ENCODE measurements around the gene MLLT6. TPM values are rescaled to one million over a fixed set of nuclear protein-coding genes. Genes with fewer than 3 reads are reported as not detected.

The MLLT6 gene
- total and polyA plus RNA-seq, 2 of the 13 experiments (the other 11 are each of a cell fraction or from before 2014, with no cell fraction given) = 50.7 to 69.5 TPM

DNA sequence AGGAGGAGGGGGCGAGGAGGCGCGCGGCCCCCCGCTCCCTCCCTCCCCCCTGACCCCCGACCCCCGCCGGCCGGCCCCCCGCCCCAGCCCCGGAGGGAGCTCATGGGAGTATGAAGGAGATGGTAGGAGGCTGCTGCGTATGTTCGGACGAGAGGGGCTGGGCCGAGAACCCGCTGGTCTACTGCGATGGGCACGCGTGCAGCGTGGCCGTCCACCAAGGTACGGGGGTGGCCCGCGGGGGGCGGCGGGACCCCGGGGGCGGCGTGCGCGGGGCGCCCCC is 390 bp downstream of the MLLT6 start:
- peaks cover 48% of the 10 kb centered on the region for H3K79me2 ChIP-seq (ENCODE audit: insufficient read depth, low read length)
- no peak overlapping the region for H2AFZ ChIP-seq (ENCODE audit: low read length)
- H3K4me3 ChIP-seq (replicated peaks in 1 of 3; ENCODE audit: insufficient read depth in 1 of 3, low read depth in 2 of 3, low read length in 3 of 3) = peak overlapping the region; percentile 71 to 99 (median 90)
- peak overlapping the region; percentile 91 for H3K4me2 ChIP-seq (ENCODE audit: low read depth, low read length)
- peaks cover 12% of the 10 kb centered on the region for H4K20me1 ChIP-seq (ENCODE audit: insufficient read depth, low read length)
- in situ Hi-C loops (cut with HindIII; ENCODE audit: extremely low pct_ligation_motif_present, low pct_unique_long_range_greater_than_20kb) (no loop called here), intact Hi-C loops (cut with micrococcal nuclease; ENCODE audit: unreplicated experiment) (no loop called here)
- ATAC-seq (no peak), DNase-seq (ENCODE audit: low spot score) (no peak), FAIRE-seq (no peak)
- peak overlapping the region; percentile 66 for H3K9ac ChIP-seq (ENCODE audit: insufficient read depth, low read depth, low read length)
- peak overlapping the region; percentile 62 for H3K27ac ChIP-seq (ENCODE audit: extremely low read length, insufficient read depth, low read length)
- no TSS peak for BruUV-seq (replicated peaks)
- no peaks in the 10 kb centered on the region; a peak in 1 of 5 replicates for H3K27me3 ChIP-seq (ENCODE audit: control insufficient read depth in 1 of 2, insufficient read depth in 2 of 2, low read length in 2 of 2)
- H3K4me1 ChIP-seq (ENCODE audit: insufficient read depth, low read length) = peaks cover 64% of the 10 kb centered on the region
- peaks cover 13 to 32% of the 10 kb centered on the region in 2 experiments for H3K36me3 ChIP-seq (replicated peaks in 1 of 2; ENCODE audit: control insufficient read depth in 1 of 2, insufficient read depth in 2 of 2, low read length in 2 of 2)
- H3K9me3 ChIP-seq (ENCODE audit: low read length) = no peaks in the 10 kb centered on the region
- ChIA-PET CTCF (ENCODE audit: low intra/inter-chr PET ratio, low total read pairs) (no interaction called here), POLR2A (interaction anchor here (1.5 to 8.9 kb wide), 11 partner anchors 11 to 92 kb away, joined by 5 to 106 read pairs (median 29); partner anchors contain the start of genes CISD3 and EPOP)
- TF ChIP-seq, protein P1, sequence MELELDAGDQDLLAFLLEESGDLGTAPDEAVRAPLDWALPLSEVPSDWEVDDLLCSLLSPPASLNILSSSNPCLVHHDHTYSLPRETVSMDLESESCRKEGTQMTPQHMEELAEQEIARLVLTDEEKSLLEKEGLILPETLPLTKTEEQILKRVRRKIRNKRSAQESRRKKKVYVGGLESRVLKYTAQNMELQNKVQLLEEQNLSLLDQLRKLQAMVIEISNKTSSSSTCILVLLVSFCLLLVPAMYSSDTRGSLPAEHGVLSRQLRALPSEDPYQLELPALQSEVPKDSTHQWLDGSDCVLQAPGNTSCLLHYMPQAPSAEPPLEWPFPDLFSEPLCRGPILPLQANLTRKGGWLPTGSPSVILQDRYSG (CRISPR knock-in tag; IDR thresholded peaks at IDR 0.05) = peak; percentile 20; the same call in 1 of the 2 replicates
- TF ChIP-seq, protein P2, sequence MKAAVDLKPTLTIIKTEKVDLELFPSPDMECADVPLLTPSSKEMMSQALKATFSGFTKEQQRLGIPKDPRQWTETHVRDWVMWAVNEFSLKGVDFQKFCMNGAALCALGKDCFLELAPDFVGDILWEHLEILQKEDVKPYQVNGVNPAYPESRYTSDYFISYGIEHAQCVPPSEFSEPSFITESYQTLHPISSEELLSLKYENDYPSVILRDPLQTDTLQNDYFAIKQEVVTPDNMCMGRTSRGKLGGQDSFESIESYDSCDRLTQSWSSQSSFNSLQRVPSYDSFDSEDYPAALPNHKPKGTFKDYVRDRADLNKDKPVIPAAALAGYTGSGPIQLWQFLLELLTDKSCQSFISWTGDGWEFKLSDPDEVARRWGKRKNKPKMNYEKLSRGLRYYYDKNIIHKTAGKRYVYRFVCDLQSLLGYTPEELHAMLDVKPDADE (CRISPR knock-in tag; IDR thresholded peaks at IDR 0.05) = 0 out of 2 replicates have a peak, but pooled peaks have one; percentile 32
- TF ChIP-seq ZBTB7A (CRISPR knock-in tag; IDR thresholded peaks at IDR 0.05) (peak; percentile 20; the same call in 1 of the 2 replicates), ZNF256 (CRISPR knock-in tag; conservative IDR thresholded peaks at IDR 0.05) (no peak), MYC (CRISPR knock-in tag; IDR thresholded peaks at IDR 0.05; ENCODE audit: borderline replicate concordance) (peak; percentile 55; the same call in 1 of the 2 replicates), ZNF768 (CRISPR knock-in tag; IDR thresholded peaks at IDR 0.05) (peak; percentile 49; the same call in 1 of the 2 replicates), ZC3H4 (CRISPR knock-in tag; IDR thresholded peaks at IDR 0.05; ENCODE audit: borderline replicate concordance) (0 out of 2 replicates have a peak, but pooled peaks have one; percentile 66), CAMTA2 (CRISPR knock-in tag; IDR thresholded peaks at IDR 0.05; ENCODE audit: borderline replicate concordance) (no peak), ZNF263 (CRISPR knock-in tag; IDR thresholded peaks at IDR 0.05) (peak; percentile 54; the same call in 1 of the 2 replicates), MAFF (IDR thresholded peaks at IDR 0.05; ENCODE audit: low read depth, low read length) (no peak), ZNF766 (CRISPR knock-in tag; IDR thresholded peaks at IDR 0.05; ENCODE audit: borderline replicate concordance) (no peak)
- TF ChIP-seq, protein P3, sequence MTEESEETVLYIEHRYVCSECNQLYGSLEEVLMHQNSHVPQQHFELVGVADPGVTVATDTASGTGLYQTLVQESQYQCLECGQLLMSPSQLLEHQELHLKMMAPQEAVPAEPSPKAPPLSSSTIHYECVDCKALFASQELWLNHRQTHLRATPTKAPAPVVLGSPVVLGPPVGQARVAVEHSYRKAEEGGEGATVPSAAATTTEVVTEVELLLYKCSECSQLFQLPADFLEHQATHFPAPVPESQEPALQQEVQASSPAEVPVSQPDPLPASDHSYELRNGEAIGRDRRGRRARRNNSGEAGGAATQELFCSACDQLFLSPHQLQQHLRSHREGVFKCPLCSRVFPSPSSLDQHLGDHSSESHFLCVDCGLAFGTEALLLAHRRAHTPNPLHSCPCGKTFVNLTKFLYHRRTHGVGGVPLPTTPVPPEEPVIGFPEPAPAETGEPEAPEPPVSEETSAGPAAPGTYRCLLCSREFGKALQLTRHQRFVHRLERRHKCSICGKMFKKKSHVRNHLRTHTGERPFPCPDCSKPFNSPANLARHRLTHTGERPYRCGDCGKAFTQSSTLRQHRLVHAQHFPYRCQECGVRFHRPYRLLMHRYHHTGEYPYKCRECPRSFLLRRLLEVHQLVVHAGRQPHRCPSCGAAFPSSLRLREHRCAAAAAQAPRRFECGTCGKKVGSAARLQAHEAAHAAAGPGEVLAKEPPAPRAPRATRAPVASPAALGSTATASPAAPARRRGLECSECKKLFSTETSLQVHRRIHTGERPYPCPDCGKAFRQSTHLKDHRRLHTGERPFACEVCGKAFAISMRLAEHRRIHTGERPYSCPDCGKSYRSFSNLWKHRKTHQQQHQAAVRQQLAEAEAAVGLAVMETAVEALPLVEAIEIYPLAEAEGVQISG (CRISPR knock-in tag; IDR thresholded peaks at IDR 0.05) = 0 out of 2 replicates have a peak, but pooled peaks have one; percentile 2
- TF ChIP-seq, protein P4, sequence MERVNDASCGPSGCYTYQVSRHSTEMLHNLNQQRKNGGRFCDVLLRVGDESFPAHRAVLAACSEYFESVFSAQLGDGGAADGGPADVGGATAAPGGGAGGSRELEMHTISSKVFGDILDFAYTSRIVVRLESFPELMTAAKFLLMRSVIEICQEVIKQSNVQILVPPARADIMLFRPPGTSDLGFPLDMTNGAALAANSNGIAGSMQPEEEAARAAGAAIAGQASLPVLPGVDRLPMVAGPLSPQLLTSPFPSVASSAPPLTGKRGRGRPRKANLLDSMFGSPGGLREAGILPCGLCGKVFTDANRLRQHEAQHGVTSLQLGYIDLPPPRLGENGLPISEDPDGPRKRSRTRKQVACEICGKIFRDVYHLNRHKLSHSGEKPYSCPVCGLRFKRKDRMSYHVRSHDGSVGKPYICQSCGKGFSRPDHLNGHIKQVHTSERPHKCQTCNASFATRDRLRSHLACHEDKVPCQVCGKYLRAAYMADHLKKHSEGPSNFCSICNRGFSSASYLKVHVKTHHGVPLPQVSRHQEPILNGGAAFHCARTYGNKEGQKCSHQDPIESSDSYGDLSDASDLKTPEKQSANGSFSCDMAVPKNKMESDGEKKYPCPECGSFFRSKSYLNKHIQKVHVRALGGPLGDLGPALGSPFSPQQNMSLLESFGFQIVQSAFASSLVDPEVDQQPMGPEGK (CRISPR knock-in tag; IDR thresholded peaks at IDR 0.05) = peak; percentile 46; the same call in 1 of the 2 replicates
- TF ChIP-seq, protein P5, sequence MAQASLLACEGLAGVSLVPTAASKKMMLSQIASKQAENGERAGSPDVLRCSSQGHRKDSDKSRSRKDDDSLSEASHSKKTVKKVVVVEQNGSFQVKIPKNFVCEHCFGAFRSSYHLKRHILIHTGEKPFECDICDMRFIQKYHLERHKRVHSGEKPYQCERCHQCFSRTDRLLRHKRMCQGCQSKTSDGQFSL (CRISPR knock-in tag; IDR thresholded peaks at IDR 0.05) = peak; percentile 52; the same call in 1 of the 2 replicates
- TF ChIP-seq, protein P6, sequence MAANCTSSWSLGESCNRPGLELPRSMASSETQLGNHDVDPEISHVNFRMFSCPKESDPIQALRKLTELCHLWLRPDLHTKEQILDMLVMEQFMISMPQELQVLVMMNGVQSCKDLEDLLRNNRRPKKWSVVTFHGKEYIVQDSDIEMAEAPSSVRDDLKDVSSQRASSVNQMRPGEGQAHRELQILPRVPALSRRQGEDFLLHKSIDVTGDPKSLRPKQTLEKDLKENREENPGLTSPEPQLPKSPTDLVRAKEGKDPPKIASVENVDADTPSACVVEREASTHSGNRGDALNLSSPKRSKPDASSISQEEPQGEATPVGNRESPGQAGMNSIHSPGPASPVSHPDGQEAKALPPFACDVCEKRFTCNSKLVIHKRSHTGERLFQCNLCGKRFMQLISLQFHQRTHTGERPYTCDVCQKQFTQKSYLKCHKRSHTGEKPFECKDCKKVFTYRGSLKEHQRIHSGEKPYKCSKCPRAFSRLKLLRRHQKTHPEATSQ (CRISPR knock-in tag; IDR thresholded peaks at IDR 0.05; ENCODE audit: borderline replicate concordance) = no peak
- 0% methylated on average over 16 of the region's 32 CpGs for WGBS (ENCODE audit: low lambda C conversion rate)

Measured in HepG2 (cell line).